HepG2 (cell line): ENCODE results near the gene IFNLR1. TPM values are rescaled to one million over a fixed set of nuclear protein-coding genes. Genes with fewer than 3 reads are reported as not detected.

Experiments used
- KLF15 ChIP-seq: sonication (generic); formaldehyde crosslinking; IDR thresholded peaks from 2 replicates; pipeline ENCODE4 v1.8.1; 2023; ENCODE audit warnings: borderline replicate concordance, mild to moderate bottlenecking, inconsistent platforms, missing genetic modification reagents, mixed read lengths
- ZNF792 ChIP-seq: IDR thresholded peaks from 2 replicates; pipeline ENCODE4 v1.6.1; 2016
- polyA plus RNA-seq, 8 experiments: library from polyadenylated mRNA; depleted of rRNA in 3 of 8; stranded (reverse) in 7 of 8; unstranded in 1 of 8; fragments of >200 nt; fragmentation: Illumina TruSeq in 4 of 8; extraction: Trizol in 4 of 8; gene quantifications; 2 replicates each; pipeline versions ENCODE4 v1.2.1 to v1.2.3, GENCODE V29; 2011 to 2016; ENCODE audit warnings: low read depth in 4 of 8, missing spikeins in 1 of 8, mixed read lengths in 1 of 8; ENCODE audit not compliant: insufficient read depth in 1 of 8
- total RNA-seq, 5 experiments: library from RNA; depleted of rRNA; stranded (reverse); fragments of >200 nt; fragmentation: Illumina TruSeq; extraction: Trizol; gene quantifications; 2 replicates each; pipeline ENCODE4 v1.2.3, GENCODE V29; 2016; ENCODE audit warnings: low read depth in 1 of 5
- TF ChIP-seq, protein P1 (sequence below): sonication (generic); formaldehyde crosslinking; IDR thresholded peaks from 2 replicates; pipeline ENCODE4 v1.4.0; 2020; ENCODE audit warnings: mild to moderate bottlenecking, missing genetic modification reagents
- TF ChIP-seq, protein P2 (sequence below): sonication (generic); formaldehyde crosslinking; IDR thresholded peaks from 2 replicates; pipeline ENCODE4 v1.4.0; 2020; ENCODE audit warnings: mild to moderate bottlenecking, missing genetic modification reagents
- TF ChIP-seq, protein P3 (sequence below): sonication (generic); formaldehyde crosslinking; IDR thresholded peaks from 2 replicates; pipeline ENCODE4 v1.4.0; 2020; ENCODE audit warnings: mild to moderate bottlenecking, missing genetic modification reagents
- TF ChIP-seq, protein P4 (sequence below): sonication (generic); formaldehyde crosslinking; IDR thresholded peaks from 2 replicates; pipeline ENCODE4 v1.5.0; 2020; ENCODE audit warnings: mild to moderate bottlenecking, low read depth, missing genetic modification reagents, borderline replicate concordance
- TF ChIP-seq, protein P5 (sequence below): sonication (generic); formaldehyde crosslinking; IDR thresholded peaks from 2 replicates; pipeline ENCODE4 v1.4.0; 2020; ENCODE audit warnings: low read depth, mild to moderate bottlenecking, missing genetic modification reagents

Gene IFNLR1
- total and polyA plus RNA-seq, 2 of the 13 experiments (the other 11 are each of a cell fraction or from before 2014, with no cell fraction given) = 3.8 to 8.5 TPM

DNA sequence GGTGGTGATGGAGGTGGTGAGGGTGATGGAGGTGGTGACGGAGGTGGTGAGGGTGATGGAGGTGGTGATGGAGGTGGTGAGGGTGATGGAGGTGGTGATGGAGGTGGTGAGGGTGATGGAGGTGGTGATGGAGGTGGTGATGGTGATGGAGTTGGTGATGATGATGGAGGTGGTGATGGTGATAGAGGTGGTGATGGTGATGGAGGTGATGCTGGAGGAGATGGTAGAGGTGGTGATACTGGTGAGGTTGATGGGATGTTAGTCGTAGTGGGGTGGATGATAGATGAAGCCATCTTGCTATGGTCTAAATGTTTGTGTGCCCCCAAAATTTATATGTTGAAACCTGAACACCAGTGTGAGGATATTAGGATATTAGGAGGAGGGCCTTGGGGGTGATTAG is 25.3 kb upstream of the IFNLR1 start (continued):
- TF ChIP-seq, protein P1, sequence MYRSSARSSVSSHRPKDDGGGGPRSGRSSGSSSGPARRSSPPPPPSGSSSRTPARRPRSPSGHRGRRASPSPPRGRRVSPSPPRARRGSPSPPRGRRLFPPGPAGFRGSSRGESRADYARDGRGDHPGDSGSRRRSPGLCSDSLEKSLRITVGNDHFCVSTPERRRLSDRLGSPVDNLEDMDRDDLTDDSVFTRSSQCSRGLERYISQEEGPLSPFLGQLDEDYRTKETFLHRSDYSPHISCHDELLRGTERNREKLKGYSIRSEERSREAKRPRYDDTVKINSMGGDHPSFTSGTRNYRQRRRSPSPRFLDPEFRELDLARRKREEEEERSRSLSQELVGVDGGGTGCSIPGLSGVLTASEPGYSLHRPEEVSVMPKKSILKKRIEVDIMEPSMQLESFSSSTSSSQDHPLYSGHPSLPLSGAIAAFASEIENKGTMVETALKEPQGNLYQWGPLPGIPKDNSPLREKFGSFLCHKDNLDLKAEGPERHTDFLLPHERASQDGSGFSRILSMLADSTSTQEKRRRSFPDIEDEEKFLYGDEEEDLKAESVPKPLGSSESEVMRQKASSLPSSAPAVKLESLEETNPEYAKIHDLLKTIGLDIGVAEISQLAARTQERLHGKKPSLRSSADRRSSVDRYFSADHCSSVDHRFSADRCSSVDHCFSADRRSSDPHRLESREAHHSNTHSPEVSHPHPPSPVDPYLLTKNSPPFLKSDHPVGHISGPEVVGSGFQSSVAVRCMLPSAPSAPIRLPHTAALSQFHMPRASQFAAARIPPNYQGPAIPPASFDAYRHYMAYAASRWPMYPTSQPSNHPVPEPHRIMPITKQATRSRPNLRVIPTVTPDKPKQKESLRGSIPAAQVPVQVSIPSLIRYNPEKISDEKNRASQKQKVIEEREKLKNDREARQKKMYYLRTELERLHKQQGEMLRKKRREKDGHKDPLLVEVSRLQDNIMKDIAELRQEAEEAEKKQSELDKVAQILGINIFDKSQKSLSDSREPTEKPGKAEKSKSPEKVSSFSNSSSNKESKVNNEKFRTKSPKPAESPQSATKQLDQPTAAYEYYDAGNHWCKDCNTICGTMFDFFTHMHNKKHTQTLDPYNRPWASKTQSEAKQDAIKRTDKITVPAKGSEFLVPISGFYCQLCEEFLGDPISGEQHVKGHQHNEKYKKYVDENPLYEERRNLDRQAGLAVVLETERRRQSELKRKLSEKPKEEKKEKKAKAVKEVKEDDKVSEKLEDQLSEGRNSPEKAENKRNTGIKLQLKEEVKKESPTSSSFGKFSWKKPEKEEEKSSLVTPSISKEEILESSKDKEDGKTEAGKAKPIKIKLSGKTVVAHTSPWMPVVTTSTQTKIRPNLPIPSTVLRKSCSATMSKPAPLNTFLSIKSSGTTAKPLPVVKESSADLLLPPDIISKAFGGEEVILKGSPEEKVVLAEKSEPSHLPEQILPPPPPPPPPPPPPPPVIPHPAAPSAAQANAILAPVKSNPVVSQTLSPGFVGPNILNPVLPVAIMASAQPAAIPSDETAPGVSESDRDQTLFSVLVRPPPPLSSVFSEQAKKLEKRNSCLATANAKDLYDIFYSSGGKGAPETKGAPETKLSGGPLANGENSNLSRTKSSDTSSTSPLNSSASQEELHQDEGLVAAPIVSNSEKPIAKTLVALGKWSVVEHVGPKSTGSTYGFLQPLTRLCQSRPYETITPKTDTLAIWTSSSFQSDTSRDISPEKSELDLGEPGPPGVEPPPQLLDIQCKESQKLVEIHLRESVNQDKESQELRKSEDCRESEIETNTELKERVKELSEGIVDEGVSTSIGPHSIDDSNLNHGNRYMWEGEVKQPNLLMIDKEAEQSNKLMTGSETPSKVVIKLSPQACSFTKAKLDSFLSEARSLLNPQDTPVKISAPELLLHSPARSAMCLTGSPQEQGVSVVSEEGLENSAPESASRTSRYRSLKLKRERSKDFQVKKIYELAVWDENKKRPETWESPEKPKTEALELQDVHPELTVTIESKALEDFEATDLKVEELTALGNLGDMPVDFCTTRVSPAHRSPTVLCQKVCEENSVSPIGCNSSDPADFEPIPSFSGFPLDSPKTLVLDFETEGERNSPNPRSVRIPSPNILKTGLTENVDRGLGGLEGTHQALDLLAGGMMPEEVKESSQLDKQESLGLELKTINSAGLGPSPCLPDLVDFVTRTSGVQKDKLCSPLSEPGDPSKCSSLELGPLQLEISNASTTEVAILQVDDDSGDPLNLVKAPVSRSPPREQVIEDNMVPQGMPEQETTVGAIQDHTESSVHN (CRISPR knock-in tag) = no peak
- TF ChIP-seq ZNF792 (no peak), KLF15 (CRISPR knock-in tag) (no peak)
- TF ChIP-seq, protein P2, sequence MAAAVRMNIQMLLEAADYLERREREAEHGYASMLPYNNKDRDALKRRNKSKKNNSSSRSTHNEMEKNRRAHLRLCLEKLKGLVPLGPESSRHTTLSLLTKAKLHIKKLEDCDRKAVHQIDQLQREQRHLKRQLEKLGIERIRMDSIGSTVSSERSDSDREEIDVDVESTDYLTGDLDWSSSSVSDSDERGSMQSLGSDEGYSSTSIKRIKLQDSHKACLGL (CRISPR knock-in tag) = no peak
- TF ChIP-seq, protein P3, sequence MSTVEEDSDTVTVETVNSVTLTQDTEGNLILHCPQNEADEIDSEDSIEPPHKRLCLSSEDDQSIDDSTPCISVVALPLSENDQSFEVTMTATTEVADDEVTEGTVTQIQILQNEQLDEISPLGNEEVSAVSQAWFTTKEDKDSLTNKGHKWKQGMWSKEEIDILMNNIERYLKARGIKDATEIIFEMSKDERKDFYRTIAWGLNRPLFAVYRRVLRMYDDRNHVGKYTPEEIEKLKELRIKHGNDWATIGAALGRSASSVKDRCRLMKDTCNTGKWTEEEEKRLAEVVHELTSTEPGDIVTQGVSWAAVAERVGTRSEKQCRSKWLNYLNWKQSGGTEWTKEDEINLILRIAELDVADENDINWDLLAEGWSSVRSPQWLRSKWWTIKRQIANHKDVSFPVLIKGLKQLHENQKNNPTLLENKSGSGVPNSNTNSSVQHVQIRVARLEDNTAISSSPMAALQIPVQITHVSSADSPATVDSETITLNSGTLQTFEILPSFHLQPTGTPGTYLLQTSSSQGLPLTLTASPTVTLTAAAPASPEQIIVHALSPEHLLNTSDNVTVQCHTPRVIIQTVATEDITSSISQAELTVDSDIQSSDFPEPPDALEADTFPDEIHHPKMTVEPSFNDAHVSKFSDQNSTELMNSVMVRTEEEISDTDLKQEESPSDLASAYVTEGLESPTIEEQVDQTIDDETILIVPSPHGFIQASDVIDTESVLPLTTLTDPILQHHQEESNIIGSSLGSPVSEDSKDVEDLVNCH (CRISPR knock-in tag) = no peak
- TF ChIP-seq, protein P4, sequence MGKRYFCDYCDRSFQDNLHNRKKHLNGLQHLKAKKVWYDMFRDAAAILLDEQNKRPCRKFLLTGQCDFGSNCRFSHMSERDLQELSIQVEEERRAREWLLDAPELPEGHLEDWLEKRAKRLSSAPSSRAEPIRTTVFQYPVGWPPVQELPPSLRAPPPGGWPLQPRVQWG (CRISPR knock-in tag) = no peak
- TF ChIP-seq, protein P5, sequence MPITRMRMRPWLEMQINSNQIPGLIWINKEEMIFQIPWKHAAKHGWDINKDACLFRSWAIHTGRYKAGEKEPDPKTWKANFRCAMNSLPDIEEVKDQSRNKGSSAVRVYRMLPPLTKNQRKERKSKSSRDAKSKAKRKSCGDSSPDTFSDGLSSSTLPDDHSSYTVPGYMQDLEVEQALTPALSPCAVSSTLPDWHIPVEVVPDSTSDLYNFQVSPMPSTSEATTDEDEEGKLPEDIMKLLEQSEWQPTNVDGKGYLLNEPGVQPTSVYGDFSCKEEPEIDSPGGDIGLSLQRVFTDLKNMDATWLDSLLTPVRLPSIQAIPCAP = no peak
